Right lung (tissue), 5 donors: ENCODE data around the gene MS4A10. TPM values are rescaled to one million over a fixed set of nuclear protein-coding genes. Genes with fewer than 3 reads are reported as not detected.

Experiments
- DNase-seq, 2 donors: peaks; one replicate each; pipeline ENCODE4 v3.0.0-alpha.2; 2013
- polyA plus RNA-seq, 5 donors: library from polyadenylated mRNA; unstranded; fragments of 120-200 nt; gene quantifications; one replicate each; pipeline versions ENCODE4 v1.2.1 to v1.2.3, GENCODE V29; 2013; ENCODE audit warnings: inconsistent platforms in 1 of 5, low replicate concordance in 1 of 5; ENCODE audit not compliant: insufficient read length in 5 of 5, insufficient read depth in 1 of 5

The MS4A10 gene
- polyA plus RNA-seq, 5 donors = 0.06 to 0.16 (median 0.07) TPM; not detected in 2

DNA sequence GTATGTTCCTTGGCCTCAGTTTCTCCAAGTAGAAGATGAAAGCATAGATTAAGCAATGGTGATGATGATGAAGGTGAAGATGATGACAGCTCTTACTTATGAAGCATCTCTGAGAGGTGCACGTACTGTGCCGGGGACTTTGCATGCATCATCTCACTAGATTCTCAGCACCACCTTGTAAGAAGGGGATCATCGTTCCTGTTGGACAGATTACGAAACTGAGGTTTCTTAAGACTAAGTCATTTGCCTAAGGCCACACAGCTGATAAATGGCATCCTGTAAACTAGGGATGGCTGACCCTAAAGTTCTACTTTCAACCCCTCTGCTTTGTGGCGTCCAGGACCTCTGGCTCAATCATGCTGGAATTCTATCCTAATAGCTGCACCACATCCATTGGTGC lies 19.8 kb upstream of the MS4A10 start:
- no peak for DNase-seq

GRCh38 chr11:60766547-60766946 lies 18.6 kb upstream of the MS4A10 start:
- DNase-seq = no peak

GRCh38 chr11:60767388-60767811 lies 17.7 kb upstream of the MS4A10 start:
- no peak for DNase-seq

- DNase-seq = no peak
Measured at GRCh38 chr11:60768202-60768601, 16.9 kb upstream of the MS4A10 start.

DNA sequence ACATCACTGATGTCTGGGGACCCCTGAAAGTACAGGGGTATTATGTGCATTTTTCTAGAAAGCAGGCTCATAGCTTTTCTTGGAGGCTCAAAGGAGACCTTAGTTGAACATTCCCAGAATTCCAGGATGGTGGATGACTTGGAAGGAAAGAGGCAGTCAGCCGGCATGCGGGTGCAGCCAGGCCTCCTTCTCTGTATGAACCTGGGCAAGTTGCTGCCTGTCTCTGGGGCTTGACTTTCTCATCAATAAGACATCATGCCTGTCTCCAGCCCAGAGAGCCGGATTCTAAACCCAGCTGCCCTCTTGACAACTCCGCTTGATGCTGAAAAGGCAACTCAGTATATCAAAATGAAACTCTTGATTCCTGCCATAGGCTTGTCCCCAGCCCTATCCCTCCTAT lies 15.9 kb upstream of the MS4A10 start:
- DNase-seq = no peak

DNA sequence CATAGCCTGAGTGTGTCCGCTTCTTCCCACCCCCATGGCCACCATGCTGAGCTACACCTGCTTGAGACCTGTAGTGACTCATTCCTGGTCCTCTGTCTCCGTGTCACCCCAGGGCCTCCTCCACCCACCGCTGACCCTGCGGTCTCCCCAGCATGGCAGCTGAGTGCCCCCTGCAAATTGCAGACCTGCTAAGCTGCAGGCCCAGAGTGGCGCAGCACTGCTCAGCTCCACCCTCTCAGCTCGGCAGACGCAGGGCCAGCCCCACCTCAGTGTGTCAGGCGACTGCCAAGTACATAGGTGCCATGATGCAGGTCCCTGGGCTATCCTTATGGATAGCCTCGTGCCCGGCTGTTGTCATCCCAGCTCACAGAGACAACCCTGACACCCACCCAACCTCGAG lies 15.3 kb upstream of the MS4A10 start:
- no peak for DNase-seq

DNA sequence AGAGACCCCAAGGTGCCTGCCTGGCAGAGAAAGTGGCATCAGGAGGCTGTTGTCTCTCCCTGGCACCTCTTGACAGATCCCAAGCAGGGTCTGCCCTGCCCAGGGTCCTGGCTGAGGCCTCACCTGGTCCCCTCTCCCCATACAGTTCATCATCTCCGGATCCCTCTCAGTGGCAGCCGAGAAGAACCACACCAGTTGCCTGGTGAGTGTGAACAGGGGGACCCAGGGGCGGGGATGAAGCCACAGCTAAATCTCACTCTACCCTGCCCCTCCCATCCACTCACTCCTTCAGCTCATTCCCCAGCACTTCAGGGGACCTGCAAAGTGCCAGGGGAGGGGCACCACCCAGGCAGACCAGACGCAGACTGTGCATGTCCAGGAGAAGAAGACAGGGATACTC lies 14.0 kb upstream of the MS4A10 start:
- DNase-seq = no peak

- no peak for DNase-seq
Measured at GRCh38 chr11:60771879-60772525, 13.1 kb upstream of the MS4A10 start.

GRCh38 chr11:60772666-60773065 lies 12.5 kb upstream of the MS4A10 start:
- DNase-seq = no peak

GRCh38 chr11:60774726-60775125 lies 10.4 kb upstream of the MS4A10 start:
- DNase-seq = no peak

DNA sequence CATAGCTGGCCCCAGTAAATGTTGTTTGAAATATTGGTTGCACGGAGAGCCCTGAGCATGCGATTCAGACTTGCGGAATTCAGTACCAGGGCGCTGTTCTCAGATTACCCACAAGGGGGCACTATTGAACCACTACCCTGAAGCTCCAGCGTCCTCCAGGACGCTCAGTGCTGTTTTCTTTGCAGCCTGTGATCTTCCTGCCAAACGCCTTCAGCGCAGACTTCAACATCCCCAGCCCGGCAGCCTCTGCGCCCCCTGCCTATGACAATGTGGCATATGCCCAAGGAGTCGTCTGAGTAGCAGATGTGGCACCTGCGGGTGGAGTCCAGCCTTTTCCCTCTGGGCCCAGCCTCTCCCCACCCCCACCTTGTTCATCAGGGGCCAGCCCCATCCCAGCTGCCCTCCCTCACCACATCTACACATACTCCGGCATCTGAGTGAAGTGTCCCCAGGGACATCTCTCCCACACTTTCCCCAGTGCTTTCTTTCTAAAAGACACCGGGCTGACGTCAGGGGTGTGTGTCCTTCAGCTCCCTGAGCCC lies 9.6 kb upstream of the MS4A10 start:
- DNase-seq = peak; percentile 85 to 90

- no peak for DNase-seq
Measured at GRCh38 chr11:60776167-60776566, 9.0 kb upstream of the MS4A10 start.

DNA sequence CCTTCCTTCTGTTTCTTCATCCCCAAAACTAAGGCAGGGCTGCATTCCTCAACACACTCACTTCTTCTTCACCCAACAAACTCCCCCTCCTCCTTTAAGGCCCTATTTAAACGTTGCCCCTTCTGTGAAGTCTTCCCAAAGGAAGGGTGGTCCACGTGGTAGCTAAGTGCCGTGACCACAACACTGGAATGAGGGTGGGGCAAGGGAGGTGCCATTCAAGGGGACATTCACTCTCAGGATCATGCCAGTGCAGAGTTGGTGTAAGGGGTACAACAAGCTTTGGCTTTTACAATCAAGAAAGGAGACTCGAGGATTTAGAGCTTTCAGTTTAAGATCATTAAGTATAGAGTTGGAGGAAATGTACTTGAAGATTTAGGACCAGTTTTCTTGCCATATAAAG lies 8.0 kb upstream of the MS4A10 start:
- no peak for DNase-seq

- DNase-seq = no peak
Measured at GRCh38 chr11:60777572-60777971, 7.6 kb upstream of the MS4A10 start.

- no peak for DNase-seq
Measured at GRCh38 chr11:60780065-60780464, 5.1 kb upstream of the MS4A10 start.

DNA sequence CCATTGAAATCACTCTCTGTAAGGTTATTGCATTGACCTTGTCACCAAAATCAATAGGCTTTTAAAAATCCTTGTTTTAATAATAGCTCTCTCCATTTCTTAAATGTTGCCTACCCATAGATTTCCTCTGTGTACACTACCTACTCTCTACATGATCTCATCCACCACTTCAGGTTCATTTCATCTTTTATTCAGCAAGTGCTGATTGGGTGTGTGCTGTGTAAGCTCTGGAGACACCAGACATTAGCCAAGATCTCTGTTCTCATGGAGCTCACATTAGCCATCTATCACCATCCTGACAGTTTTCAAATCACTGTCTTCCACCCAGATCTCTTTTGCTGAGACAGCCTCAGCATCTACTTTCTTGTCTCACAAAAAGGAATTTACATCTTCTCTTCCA lies 4.4 kb upstream of the MS4A10 start:
- no peak for DNase-seq

DNA sequence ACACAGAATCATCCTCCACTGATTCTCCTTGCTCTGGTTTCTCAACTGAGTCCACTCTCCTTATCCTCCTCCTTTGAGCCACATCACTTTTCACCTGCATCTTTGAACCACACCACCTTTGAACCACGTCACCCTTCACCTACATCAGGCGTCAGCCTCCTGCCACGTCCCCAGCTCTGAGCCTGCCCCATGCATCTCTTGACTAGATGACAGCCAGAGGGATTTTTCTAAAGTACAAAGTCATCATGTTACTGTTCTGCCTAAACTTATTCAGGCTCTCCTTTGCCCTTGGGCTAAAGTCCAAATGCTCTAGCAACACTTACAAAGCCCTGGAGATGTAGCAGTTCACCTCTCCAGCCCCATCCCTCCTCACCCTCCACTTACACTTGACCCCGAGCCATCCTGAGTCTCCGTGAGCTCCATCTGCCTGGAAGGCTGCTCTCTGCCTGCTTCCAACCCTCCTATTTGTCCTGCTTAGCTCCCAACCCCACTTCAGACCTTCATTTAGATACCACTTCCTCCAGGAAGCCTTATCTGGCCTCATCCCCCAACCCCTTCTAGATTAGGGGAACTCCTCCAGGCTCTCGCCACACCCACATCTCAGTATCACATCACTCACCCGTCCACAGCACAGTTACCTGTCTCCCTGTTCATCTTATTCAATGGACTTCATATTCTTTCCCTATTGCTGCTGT lies 3.7 kb upstream of the MS4A10 start:
- DNase-seq = no peak

DNA sequence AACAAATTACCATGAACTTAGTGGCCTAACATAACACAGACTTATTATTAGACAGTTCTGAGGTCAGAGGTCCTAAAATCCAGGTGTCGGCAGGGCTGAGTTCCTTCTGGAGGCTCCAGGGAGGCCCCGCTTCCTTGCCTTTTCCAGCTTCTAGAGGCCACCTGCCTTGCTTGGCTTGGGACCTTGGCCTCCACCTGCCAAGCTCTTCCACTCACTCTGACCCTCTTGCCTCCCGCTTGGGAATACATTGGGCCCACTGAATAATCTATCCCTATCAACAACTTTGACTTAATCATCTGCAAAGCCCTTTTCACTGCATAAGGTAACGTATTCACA lies 3.2 kb upstream of the MS4A10 start:
- no peak for DNase-seq

GRCh38 chr11:60782393-60783140 lies 2.6 kb upstream of the MS4A10 start:
- DNase-seq = no peak

GRCh38 chr11:60783141-60783484 lies 2.0 kb upstream of the MS4A10 start:
- no peak for DNase-seq

- no peak for DNase-seq
Measured at GRCh38 chr11:60783911-60784310, 1.2 kb upstream of the MS4A10 start.

DNA sequence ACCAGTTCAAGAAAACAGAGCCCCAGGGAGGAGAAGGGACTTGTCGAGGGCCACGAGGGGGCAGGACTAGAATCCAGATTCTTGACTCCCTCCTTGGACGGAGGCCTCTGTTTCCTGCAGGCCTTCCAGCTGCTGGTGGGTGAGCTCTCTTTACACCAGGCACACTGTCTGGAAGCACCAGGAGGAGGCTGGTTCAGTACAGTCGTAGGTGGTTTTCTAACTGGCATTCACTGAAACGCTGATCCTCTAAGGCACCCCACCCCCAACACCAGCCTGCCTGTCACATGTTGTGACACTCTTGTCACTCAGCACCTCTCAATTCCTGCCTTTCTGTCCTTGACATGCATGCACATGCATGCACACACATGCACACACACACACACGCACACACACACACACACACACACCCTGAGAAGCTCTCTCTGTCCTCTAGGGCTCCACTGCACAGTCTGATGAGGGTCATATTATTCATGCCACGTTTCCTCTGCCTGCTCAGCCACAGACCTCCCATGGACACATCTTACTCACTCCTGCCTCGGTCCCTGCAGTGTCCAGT lies 751 bp downstream of the MS4A10 start:
- DNase-seq = no peak
